ENCODE results near the gene ITCH.
"Not testable (repeated sequence)": the region's sequence is repeated elsewhere in the genome, so short reads cannot be mapped to it uniquely, and the experiment has no call there.

Gene ITCH

GRCh38 chr20:34472246-34472925 lies 109.3 kb downstream of the ITCH start:
- no peak for DNase-seq

GRCh38 chr20:34473262-34473883 lies 110.3 kb downstream of the ITCH start:
- no peak for DNase-seq

- no peak for DNase-seq
Measured at GRCh38 chr20:34475979-34476736, 113.1 kb downstream of the ITCH start.

GRCh38 chr20:34479627-34480026 lies 116.6 kb downstream of the ITCH start:
- DNase-seq = no peak

GRCh38 chr20:34482154-34482553 lies 119.1 kb downstream of the ITCH start:
- DNase-seq = not testable (repeated sequence)

- not testable (repeated sequence) for DNase-seq
Measured at GRCh38 chr20:34483585-34484220, 120.6 kb downstream of the ITCH start.

GRCh38 chr20:34485068-34485634 lies 122.1 kb downstream of the ITCH start:
- no peak for DNase-seq

- DNase-seq = no peak
Measured at GRCh38 chr20:34491226-34491931, 128.3 kb downstream of the ITCH start.

- no peak for DNase-seq
Measured at GRCh38 chr20:34491932-34492509, 128.9 kb downstream of the ITCH start.

GRCh38 chr20:34493646-34494045 lies 130.6 kb downstream of the ITCH start:
- no peak for DNase-seq

GRCh38 chr20:34495307-34495706 lies 132.2 kb downstream of the ITCH start:
- DNase-seq = no peak

- no peak for DNase-seq
Measured at GRCh38 chr20:34495916-34496315, 132.8 kb downstream of the ITCH start.

GRCh38 chr20:34497596-34497995 lies 134.5 kb downstream of the ITCH start:
- DNase-seq = not testable (repeated sequence)

- DNase-seq = no peak
Measured at GRCh38 chr20:34500823-34501222, 137.8 kb downstream of the ITCH start.

- no peak for DNase-seq
Measured at GRCh38 chr20:34506480-34506879, 143.4 kb downstream of the ITCH start.

GRCh38 chr20:34507702-34508413 lies 144.8 kb downstream of the ITCH start:
- DNase-seq = no peak

GRCh38 chr20:34510575-34510974 lies 147.5 kb downstream of the ITCH start:
- no peak for DNase-seq

GRCh38 chr20:34511891-34512265 lies 148.8 kb downstream of the ITCH start:
- no peak for DNase-seq

GRCh38 chr20:34512266-34512954 lies 149.3 kb downstream of the ITCH start:
- DNase-seq = no peak

GRCh38 chr20:34512955-34513419 lies 149.9 kb downstream of the ITCH start:
- no peak for DNase-seq

- not testable (repeated sequence) for DNase-seq
Measured at GRCh38 chr20:34514034-34514433, 151.0 kb downstream of the ITCH start.

Data from NCI-H1417 treated with DMSO at 0.1 percent for 48 hours (cell line).